GM12875 (cell line): Measurements from ENCODE around the gene FAM171A1.
"Not testable (repeated sequence)": the region's sequence is repeated elsewhere in the genome, so short reads cannot be mapped to it uniquely, and the experiment has no call there.

Experiments used
- H3K4me3 ChIP-seq: one replicate; pipeline ENCODE4 v1.5.1; 2011; ENCODE audit warnings: low read depth, low read length, control low read depth
- CTCF ChIP-seq: IDR thresholded peaks from 2 replicates; pipeline ENCODE4 v1.5.1; 2011; ENCODE audit warnings: low read depth, mild to moderate bottlenecking, control low read depth, inconsistent platforms, low read length, moderate library complexity, borderline replicate concordance; ENCODE audit not compliant: insufficient read depth

Gene FAM171A1

GRCh38 chr10:15405319-15405718, 34.2 kb upstream of the FAM171A1 start:
- H3K4me3 ChIP-seq, result no peak overlapping the region
- TF ChIP-seq CTCF, result no peak

- TF ChIP-seq CTCF, result no peak
- no peak overlapping the region for H3K4me3 ChIP-seq
Observed at GRCh38 chr10:15401382-15401781, 30.3 kb upstream of the FAM171A1 start.

- not testable (repeated sequence) for H3K4me3 ChIP-seq
Observed at GRCh38 chr10:15400461-15400860, 29.4 kb upstream of the FAM171A1 start.

GRCh38 chr10:15399060-15399661, 28.1 kb upstream of the FAM171A1 start:
- no peak for TF ChIP-seq CTCF

DNA sequence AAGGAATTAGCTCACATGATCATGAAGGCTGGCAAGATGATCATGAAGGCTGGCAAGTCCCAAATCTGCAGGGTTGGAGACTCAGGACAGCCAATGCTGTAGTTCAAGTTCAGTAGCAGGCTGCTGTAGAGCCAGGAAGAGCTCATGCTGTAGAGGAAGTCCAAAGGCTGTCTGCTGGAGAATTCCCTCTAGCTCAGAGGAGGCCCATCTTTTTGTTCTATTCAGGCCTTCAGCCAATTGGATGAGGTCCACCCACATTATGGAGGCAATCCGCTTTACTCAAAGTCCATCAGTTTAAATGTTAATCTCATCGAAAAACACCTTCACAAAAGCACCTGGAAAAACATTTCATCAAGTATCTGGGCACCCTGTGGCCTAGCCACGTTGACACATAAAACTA, 24.8 kb upstream of the FAM171A1 start:
- no peak overlapping the region for H3K4me3 ChIP-seq
- no peak for TF ChIP-seq CTCF

More at GRCh38 chr10:15399060-15399661, 28.1 kb upstream of the FAM171A1 start:
- no peak overlapping the region for H3K4me3 ChIP-seq

DNA sequence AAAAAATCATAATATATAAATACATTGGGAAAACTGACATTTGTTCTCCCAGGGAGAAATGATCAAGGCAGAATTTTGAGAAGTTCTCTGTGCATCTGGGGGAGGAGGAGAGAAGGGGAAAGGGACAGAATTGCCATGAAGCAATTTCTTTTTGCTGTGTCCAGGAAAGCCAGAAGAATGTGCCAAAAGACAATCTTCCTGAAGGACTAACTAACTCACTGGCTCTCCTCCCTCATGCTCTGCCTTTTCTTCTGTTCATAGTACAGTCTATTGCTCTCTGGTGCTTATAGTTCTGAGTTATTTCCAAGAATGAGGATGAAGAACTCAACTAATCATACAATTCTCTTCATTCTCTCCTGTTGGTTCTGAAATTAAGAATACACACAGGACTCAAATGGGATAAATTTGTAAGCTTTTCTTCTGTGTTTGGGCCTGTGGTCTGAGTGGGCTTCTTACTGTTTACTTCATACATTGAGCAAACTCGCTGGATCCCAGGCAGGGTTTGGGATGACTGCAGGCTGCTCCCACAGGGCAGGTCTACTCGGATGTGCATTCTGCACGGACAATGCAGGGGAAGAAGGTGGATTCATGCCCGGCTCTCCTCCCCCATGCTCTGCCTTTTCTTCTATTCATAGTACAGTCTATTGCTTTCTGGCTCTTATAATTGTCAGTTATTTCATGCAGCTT, 22.2 kb upstream of the FAM171A1 start:
- no peak overlapping the region for H3K4me3 ChIP-seq
- no peak for TF ChIP-seq CTCF

GRCh38 chr10:15391491-15391890, 20.4 kb upstream of the FAM171A1 start:
- no peak for TF ChIP-seq CTCF
- no peak overlapping the region for H3K4me3 ChIP-seq

DNA sequence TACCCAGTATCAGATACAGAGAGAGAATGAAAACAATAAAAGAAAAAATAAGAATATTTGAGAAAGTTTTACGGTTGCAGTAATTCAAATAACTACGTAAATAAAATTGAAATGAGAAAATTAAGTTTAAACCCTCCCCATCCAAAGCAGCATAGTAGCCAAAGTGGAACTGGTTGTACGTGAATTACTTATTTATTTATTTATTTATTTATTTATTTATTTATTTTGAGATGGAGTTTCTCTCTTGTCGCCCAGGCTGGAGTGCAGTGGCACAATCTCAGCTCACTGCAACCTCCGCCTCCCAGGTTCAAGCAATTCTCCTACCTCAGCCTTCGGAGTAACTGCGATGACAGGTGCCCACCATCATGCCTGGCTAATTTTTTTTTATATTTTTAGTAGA, 17.1 kb upstream of the FAM171A1 start:
- not testable (repeated sequence) for H3K4me3 ChIP-seq
